HG03039 (cell line): ENCODE data around the gene RACGAP1.

ENCODE experiments used
- ATAC-seq: cut with Tn5 transposase; IDR thresholded peaks from one replicate; pipeline ENCODE4 v1.9.1; 2021; ENCODE audit warnings: mild to moderate bottlenecking, moderate library complexity; ENCODE audit not compliant: unreplicated experiment

RACGAP1 gene

GRCh38 chr12:49944718-49945117 lies 80.6 kb downstream of the RACGAP1 start:
- ATAC-seq = no peak

DNA sequence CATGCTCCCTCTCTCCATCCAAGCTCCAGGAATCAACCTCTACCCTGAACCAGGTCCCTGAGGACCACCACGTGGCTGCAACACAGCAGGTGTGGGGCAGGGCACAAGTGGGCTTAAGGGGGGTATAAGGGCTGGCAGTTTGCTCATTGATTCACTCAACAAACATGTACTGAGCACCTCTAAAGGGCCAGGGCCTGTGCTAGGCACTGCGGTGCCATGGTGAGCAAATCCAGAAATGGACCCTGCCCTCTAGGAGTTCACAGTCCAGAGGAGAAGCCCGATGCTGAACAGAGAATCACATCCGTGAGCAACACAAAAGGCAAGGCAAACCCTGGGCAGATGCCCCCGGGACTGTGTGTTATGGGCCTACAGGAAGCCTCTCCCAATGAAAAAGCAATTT lies 81.2 kb downstream of the RACGAP1 start:
- no peak for ATAC-seq

- ATAC-seq = no peak
Measured at GRCh38 chr12:49943625-49943960, 81.7 kb downstream of the RACGAP1 start.

DNA sequence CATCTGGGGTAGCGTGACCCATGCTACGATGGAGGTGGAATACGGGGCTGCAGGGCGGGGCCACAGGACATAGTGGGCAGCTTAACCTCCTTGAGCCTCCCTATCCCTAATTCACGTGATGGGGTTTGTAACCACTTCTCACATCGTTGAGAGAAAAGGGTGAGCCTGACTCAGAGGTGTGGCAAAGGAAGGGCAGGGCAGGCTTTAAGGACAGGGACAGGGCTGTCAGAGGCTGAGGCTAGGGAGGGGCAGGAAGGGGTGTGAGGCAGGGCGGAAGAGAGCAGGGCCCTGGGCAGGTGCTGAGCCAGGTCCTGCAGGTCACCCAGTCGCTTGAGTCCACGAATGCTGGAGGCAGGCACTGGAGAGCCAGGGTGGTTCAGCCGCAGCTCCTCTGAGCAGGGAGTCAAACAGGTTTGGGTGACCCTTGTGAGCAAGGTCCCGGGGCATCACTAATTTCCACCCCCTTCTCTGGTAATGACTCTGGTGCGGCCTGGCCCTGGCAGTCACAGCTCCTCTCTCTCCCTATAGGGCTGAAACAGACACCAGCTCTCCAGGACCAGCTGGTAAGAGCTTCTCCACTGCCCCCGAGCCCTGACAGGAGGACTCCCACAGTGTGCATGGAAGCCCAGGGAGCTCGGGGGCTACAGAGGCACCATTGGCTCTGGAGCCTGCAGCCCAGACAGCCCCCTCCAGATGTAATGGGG lies 82.2 kb downstream of the RACGAP1 start:
- no peak for ATAC-seq

DNA sequence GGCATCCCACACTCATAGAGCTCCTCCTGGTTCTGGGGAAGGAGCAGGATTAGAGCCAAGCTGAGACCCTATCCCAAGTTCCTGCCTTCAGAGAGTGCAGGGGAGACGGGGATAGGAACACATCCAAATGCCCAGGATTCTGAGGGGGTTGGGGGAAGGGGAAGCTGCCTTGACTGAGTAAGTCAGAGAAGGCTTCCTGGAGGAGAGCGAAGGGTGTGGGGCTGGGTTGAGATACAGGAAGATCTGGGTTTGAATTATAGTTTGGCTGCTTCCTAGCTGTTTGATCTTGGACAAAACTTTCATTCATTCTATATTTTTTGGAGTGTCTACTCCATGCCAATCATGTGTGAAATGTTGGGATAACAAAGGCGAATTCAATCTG lies 82.8 kb downstream of the RACGAP1 start:
- no peak for ATAC-seq

DNA sequence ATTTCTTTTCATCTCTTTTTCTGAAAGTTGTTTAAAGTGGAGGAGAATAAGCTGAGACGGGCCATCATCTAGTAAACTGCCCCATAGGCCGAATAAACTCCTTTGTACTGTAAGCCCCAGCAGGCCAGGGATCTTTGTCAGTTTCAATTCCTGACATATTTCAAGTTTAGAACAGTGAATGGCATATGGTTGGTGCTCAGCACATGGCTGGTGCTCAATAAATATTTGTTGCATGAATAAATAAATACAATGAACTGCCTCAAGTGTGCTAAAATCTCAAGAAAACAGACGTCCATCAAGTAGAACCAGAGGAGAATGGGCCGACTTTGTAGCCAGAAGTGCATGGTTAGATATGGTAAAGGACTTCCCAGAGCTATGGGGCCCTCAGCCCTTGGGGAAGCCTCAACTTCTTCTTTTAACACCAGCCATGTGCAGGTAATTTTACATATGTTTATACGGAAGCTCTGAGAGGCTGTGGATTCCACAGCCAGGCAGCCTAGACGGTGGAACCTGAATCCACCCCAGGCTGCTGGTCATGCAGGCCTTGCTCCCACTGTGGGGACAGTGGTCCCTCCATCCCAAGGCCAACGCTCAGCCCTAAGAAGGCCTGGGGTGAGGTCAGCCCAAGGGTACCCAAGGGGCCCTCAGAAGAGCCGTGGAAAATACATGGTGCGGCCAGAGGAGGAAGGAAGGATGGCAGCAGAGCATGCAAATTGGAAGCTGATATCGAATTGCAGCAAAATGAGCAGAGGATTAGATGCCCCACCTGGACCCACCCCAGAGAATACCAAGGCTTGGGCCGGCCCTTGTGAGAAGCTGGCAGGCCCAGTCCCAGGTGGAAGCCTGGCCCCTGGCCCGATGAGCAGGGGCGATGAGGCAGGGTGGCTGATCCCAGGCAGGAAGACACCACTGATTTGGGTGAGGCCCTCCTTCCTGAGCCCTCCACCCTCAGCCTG lies 83.5 kb downstream of the RACGAP1 start:
- no peak for ATAC-seq

GRCh38 chr12:49939707-49940106 lies 85.6 kb downstream of the RACGAP1 start:
- no peak for ATAC-seq

- ATAC-seq = no peak
Measured at GRCh38 chr12:49939307-49939706, 86.0 kb downstream of the RACGAP1 start.
